RWPE1 (cell line): ENCODE measurements around the gene GGT5.

Experiments
- CTCF ChIA-PET: fragments of 350-600 bp; sonication (Branson Sonifier 250); formaldehyde crosslinking; extraction: SDS; loops from one replicate; lab custom pipeline; 2021; lab: Yijun Ruan, JAX
- POLR2A ChIA-PET: fragments of 400-600 bp; formaldehyde crosslinking; extraction: SDS; loops from one replicate; lab custom pipeline; 2020; ENCODE audit warnings: antibody characterized with exemption; ENCODE audit not compliant: low non-redundant PET; lab: Yijun Ruan, JAX
- DNase-seq: peaks from one replicate; pipeline ENCODE4 v3.0.0; 2012; ENCODE audit warnings: low spot score
- H3K27ac ChIP-seq: fragments of 450-650 bp; 2 replicates; pipeline ENCODE4 v1.5.1; 2017
- TF ChIP-seq, protein P1 (sequence below): fragments of 450-650 bp; conservative IDR thresholded peaks from 2 replicates; pipeline ENCODE4 v1.5.1; 2017; ENCODE audit warnings: low read depth, mild to moderate bottlenecking

Gene GGT5

DNA sequence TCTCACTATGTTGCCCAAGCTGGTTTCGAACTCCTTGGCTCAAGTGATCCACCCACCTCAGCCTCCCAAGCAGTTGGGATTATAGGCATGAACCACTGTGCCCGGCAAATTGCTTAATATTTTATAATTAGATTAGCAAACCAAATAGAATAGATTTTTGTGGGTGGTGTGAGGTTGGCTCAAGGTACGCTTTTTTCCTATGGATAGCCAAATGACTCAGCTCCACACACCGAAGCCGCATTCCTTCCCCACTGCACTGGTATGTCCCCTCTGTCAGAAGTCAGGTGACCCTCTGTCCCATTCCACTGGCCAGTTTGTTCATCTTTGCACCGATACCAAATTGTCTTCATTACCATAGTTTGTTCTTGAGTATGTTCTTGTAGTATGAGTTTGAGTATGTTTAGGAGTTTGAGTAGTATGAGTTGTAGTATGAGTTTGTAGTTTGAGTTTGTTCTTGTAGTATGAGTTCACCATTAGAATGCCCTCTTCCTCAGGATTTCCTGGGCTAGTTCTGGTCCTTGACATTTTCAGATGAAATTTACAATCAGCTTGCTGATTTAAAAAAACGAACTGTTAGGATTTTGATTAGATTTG, 44.2 kb downstream of the GGT5 start:
- TF ChIP-seq, protein P1, sequence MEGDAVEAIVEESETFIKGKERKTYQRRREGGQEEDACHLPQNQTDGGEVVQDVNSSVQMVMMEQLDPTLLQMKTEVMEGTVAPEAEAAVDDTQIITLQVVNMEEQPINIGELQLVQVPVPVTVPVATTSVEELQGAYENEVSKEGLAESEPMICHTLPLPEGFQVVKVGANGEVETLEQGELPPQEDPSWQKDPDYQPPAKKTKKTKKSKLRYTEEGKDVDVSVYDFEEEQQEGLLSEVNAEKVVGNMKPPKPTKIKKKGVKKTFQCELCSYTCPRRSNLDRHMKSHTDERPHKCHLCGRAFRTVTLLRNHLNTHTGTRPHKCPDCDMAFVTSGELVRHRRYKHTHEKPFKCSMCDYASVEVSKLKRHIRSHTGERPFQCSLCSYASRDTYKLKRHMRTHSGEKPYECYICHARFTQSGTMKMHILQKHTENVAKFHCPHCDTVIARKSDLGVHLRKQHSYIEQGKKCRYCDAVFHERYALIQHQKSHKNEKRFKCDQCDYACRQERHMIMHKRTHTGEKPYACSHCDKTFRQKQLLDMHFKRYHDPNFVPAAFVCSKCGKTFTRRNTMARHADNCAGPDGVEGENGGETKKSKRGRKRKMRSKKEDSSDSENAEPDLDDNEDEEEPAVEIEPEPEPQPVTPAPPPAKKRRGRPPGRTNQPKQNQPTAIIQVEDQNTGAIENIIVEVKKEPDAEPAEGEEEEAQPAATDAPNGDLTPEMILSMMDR = no peak
- H3K27ac ChIP-seq = peak overlapping the region; percentile 69
- DNase-seq = peak; percentile 50
- ChIA-PET POLR2A (interaction anchor here (0.5 kb wide), 1 partner anchor 323 kb away, joined by 7 read pairs; no protein-coding TSS in a partner anchor), CTCF (interaction anchor here (0.7 kb wide), 1 partner anchor 9 kb away, joined by 3 read pairs; no protein-coding TSS in a partner anchor)

DNA sequence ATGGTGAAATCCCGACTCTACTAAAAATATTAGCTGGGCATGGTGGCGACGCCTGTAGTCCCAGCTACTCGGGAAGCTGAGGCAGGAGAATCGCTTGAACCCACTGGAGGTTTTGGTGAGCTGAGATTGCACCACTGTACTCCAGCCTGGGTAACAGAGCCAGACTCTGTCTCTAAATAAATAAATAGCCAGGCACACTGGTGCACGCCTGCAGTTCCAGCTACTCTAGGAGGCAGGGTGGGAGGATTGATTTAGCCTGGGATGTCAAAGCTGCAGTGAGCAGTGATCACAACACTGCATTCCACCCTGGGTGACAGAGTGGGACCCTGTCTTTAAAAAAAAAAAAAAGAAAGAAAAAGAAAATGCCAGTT, 46.2 kb downstream of the GGT5 start:
- DNase-seq = no peak
- POLR2A ChIA-PET = no interaction called here
- peak overlapping the region; percentile 21; the same call in 1 of the 2 replicates for H3K27ac ChIP-seq
- TF ChIP-seq, protein P1 = no peak
- CTCF ChIA-PET = interaction anchor here (1.0 kb wide), 1 partner anchor 49 kb away, joined by 3 read pairs; no protein-coding TSS in a partner anchor

DNA sequence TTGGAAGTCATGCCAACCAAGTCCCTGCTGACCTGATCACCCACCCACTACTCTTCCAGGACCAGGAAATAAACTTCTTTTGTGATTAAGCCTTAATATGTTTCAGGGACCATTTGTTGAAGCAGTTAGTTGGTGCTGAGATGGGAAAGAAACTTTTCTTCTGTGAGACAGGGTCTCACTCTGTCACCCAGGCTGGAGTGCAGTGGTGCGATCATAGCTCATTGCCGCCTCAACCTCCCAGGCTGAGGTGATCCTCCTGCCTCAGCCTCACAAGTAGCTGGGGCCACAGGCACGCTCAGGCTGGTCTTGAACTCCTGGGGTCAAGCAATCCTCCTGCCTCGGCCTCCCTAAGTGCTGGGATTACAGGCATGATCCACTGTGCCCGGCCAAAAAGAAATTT, 53.0 kb downstream of the GGT5 start:
- no peak for DNase-seq
- ChIA-PET CTCF (no interaction called here), POLR2A (no interaction called here)
- peak overlapping the region; percentile 88; the same call in 1 of the 2 replicates for H3K27ac ChIP-seq
- TF ChIP-seq, protein P1 = no peak

DNA sequence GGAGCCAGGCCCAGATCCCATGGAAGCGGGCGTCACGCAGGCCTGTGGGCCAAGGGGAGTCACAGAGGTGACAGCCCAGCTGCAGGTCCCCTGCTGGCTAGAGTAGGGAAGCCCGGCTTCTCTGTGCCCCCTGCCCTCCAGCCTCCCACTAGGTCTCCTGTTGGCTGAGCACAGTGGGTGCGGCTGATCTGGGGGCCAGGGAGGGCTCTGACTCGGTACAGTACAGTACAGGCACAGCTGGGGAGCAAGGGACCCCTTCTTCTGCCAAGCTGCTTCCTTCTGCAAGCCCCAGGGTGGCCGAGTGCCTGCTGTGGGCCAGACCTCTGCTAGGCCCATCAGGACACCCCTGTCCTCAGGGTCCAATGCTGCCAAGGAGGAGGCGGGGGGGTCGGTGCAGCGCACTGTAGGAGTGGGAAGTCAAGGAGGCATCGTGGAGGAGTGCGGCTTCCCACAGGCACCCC, 53.5 kb downstream of the GGT5 start:
- TF ChIP-seq, protein P1 = no peak
- no peak for DNase-seq
- peak overlapping the region; percentile 88; the same call in 1 of the 2 replicates for H3K27ac ChIP-seq
- POLR2A ChIA-PET = no interaction called here
- CTCF ChIA-PET = no interaction called here

DNA sequence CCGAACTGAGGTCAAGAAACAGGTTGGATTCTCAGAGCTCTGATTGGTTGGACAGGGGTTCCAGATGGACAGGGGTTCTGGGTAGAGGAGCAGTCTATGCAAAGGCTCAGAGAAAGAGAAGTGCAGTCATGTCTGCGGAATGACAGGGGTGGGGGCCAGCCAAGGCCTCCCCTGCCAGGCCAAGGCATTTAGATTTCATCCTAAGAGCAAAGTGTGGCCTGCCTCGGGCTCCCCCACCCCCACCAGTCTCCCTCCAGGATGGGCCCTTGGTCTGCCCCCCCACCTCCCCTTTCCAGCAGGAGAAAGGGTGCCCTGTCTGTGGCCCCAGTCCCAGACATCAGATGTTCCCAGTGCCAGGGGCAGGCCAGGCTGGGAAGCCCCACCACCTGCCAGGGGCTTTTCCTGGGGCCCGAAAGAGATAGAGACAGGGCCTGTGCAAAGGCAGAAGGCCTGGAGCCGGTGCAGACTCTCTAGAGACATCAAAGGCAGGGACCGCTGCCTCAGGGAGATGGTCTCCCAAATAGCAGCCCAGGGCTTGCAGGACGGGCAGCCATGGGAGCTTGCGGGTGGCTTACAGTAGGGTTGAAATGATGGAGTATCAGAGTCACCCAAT, 54.2 kb downstream of the GGT5 start:
- ChIA-PET POLR2A (no interaction called here), CTCF (interaction anchor here (0.8 to 1.6 kb wide), 3 partner anchors 10 to 271 kb away, joined by 3 to 14 read pairs (median 5); partner anchors contain the start of gene SUSD2)
- peak overlapping the region; percentile 88 for H3K27ac ChIP-seq
- no peak for DNase-seq
- TF ChIP-seq, protein P1 = no peak

DNA sequence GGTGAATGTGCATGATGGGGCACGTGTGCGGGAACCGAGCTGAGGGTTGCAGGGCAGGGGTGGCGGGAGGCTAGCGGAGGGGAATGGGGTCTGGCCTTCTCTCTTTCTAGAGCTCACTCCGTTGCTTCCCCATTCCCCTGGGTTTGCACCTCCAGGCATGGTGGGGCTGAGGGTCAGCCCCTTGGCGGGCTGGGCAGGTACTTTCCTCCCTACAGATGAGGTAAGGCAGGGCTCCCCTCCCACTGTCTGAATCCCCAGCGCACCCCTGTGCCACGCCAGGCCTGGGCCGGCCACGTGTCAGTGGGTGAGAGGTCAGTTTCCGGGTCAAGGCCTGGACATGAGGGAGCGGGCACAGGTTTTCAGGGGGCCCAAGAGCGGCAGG, 54.7 kb downstream of the GGT5 start:
- DNase-seq = no peak
- TF ChIP-seq, protein P1 = no peak
- H3K27ac ChIP-seq = peak overlapping the region; percentile 88
- ChIA-PET POLR2A (no interaction called here), CTCF (interaction anchor here (0.6 to 1.6 kb wide), 5 partner anchors 9 to 271 kb away, joined by 3 to 14 read pairs (median 4); partner anchors contain the start of gene SUSD2)
